NB4 (cell line): Measurements from ENCODE around the gene CEMIP2.
A peak's percentile ranks its signal among the peaks of the same experiment; 100 is the strongest.
"Not testable (repeated sequence)": the region's sequence is repeated elsewhere in the genome, so short reads cannot be mapped to it uniquely, and the experiment has no call there.

Experiments
- DNase-seq: peaks from one replicate; pipeline ENCODE4 v3.0.0; 2010; ENCODE audit warnings: low read depth
- H3K4me3 ChIP-seq: one replicate; pipeline ENCODE4 v1.5.1; 2011; ENCODE audit warnings: mild to moderate bottlenecking, low read depth, low read length, moderate library complexity
- CTCF ChIP-seq: IDR thresholded peaks from one replicate; pipeline ENCODE4 v1.5.1; 2012; ENCODE audit warnings: low read depth, low read length
- MAX ChIP-seq: IDR thresholded peaks from 2 replicates; pipeline ENCODE4 v1.6.1; 2011; ENCODE audit warnings: low read depth, low read length
- MYC ChIP-seq: IDR thresholded peaks from 2 replicates; pipeline ENCODE4 v1.6.1; 2011; ENCODE audit warnings: low read depth, low read length
- POLR2A ChIP-seq: IDR thresholded peaks from 2 replicates; pipeline ENCODE4 v1.6.1; 2011; ENCODE audit warnings: mild to moderate bottlenecking; ENCODE audit not compliant: insufficient read length; ENCODE audit errors: extremely low read depth

CEMIP2 gene

GRCh38 chr9:71808068-71808467, 39.8 kb upstream of the CEMIP2 start:
- TF ChIP-seq MAX (no peak), MYC (no peak), CTCF (no peak), POLR2A (no peak)
- DNase-seq: no peak
- no peak overlapping the region for H3K4me3 ChIP-seq

DNA sequence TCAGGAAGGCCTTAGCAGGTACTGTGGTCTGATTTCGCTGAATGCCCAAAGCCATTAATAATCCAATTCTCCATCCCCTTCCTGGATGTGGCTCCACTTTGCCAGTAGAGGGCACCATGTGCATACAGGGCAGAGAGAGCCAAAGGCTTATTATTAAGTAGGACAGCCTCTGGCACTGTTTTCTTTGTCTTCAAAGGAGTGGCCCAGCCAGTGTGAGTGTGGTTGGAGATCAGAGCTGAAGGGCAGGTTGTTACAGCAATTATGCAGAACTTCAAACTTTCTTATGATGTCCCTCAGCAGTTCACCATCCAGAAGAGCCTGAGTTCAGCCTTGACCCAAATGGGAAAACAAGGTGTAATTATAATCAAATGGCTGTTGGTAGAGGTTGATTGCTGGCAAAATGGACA, 38.6 kb upstream of the CEMIP2 start:
- DNase-seq: peak; percentile 67
- no peak overlapping the region for H3K4me3 ChIP-seq
- TF ChIP-seq CTCF (peak; percentile 74), MYC (no peak), MAX (peak; percentile 53; the same call in 1 of the 2 replicates)

GRCh38 chr9:71805096-71805495, 36.8 kb upstream of the CEMIP2 start:
- H3K4me3 ChIP-seq, DNase-seq: not testable (repeated sequence)

DNA sequence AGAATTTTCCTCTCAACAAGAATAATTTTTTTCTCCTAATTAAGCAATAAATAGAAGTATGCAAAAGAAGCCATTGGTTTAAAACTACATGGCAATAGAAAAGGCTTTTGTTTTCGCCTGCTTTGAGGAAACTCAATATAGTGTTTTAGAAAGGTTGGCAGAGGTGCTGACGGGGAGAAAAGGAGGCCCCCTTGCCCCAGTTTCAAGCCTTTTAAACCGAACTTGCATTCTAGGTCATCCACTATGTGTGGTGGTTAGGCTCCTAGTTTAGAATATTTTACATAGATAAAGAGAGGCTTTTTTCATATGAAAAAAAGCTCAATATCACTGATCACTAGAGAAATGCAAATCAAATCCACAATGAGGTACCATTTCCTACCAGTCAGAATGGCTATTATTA, 33.5 kb upstream of the CEMIP2 start:
- H3K4me3 ChIP-seq: no peak overlapping the region
- TF ChIP-seq POLR2A: no peak
- no peak for TF ChIP-seq MYC
- DNase-seq: no peak

DNA sequence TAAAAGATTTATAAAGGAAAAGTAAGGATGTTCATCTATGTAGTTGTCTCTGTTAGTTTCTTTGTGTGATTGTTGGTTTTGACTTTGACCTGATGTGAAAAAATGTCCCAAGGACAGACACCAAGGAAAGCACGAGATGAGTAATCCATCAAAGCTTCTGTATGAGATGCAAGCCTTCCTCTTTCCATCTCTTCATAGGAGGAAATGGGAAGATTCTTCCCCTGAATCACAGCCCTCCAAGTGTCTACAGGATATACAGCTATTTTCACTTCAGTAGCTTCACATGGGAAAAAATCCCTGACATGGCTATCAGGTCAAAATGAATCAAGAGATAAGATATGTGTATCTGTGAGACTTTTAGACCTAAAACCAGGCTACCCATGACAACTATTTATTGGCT, 29.0 kb upstream of the CEMIP2 start:
- H3K4me3 ChIP-seq: no peak overlapping the region
- no peak for DNase-seq
- TF ChIP-seq CTCF: no peak
- no peak for TF ChIP-seq MAX
- no peak for TF ChIP-seq MYC
- TF ChIP-seq POLR2A: no peak

DNA sequence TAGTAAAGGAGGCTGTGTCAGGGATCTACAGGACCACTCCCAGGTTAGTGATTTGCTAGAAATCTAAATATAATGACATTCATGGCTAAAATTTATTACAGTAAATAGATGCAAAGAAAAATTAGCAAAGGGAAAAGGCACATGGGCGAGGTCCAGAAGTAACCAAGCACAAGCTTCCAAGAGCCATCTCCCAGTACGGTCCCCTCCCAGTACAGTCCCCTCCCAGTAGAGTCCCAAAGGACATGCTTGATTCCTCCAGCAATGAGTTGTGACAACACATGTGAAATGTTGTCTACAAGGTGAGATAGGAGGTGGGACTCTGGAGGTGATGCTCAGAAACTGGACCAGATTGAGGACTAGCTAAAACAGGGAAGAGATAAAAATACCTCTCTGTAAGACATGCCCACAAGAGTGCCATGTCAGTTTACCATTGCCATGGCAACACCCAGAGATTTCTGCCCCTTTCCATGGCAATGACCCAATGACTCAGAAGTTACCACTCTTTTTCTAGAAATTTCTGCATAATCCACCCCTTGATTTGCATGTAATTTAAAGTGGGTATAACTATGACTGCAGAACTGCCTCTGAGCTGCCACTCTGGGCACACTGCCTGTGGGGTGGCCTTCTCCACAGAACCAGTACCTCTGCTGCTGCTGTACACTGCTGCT, 27.9 kb upstream of the CEMIP2 start:
- no peak overlapping the region for H3K4me3 ChIP-seq
- DNase-seq: no peak
- no peak for TF ChIP-seq MYC
- TF ChIP-seq CTCF: no peak
- no peak for TF ChIP-seq MAX
- no peak for TF ChIP-seq POLR2A

DNA sequence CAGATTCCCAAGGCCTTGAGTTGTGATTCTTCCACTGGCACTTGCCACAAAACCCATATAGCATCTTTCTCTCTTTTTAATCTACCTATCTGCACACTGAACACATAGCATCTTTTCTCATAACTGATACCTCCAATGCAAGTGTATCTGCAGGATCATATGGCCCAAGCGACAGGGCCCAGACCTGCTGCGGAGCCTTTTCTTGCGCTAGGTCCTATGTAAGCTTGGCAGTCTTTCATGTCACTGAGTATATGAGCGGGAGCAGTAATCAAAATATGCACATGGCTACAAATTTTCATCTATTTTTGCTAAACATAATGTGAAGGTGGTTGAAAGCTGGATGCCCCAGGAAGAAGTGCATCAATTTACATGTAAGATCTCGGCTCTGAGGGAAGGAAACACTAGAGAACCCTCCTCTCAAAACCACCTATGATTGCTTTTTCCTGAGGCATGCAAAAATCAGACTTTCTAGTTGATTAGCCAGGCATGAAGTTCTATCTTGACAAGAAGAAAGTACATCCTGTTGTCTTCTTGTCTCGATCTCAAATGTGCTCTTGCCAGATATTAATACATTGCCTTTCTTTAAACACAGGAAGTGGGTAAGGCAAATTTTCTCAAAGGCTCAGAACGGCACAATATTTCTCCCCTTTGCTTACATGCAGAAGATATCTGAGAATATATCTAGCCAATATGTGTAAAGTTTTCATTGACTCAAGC, 26.9 kb upstream of the CEMIP2 start:
- no peak for DNase-seq
- no peak overlapping the region for H3K4me3 ChIP-seq
- no peak for TF ChIP-seq MAX
- TF ChIP-seq POLR2A: no peak
- no peak for TF ChIP-seq CTCF
- no peak for TF ChIP-seq MYC
